Measurements from ENCODE around the gene HSD17B2.
A peak's percentile ranks its signal among the peaks of the same experiment; 100 is the strongest.

The HSD17B2 gene

GRCh38 chr16:82019535-82019934 is 15.5 kb upstream of the HSD17B2 start:
- DNase-seq (ENCODE audit: low spot score) = no peak

GRCh38 chr16:82020051-82020450 is 15.0 kb upstream of the HSD17B2 start:
- no peak for DNase-seq (ENCODE audit: low spot score)

GRCh38 chr16:82023206-82023605 is 11.8 kb upstream of the HSD17B2 start:
- DNase-seq (ENCODE audit: low spot score) = no peak

GRCh38 chr16:82024316-82024715 is 10.7 kb upstream of the HSD17B2 start:
- no peak for DNase-seq (ENCODE audit: low spot score)

GRCh38 chr16:82024883-82025282 is 10.2 kb upstream of the HSD17B2 start:
- no peak for DNase-seq (ENCODE audit: low spot score)

- no peak for DNase-seq (ENCODE audit: low spot score)
Measured at GRCh38 chr16:82027629-82028064, 7.4 kb upstream of the HSD17B2 start.

GRCh38 chr16:82031116-82032084 is 3.7 kb upstream of the HSD17B2 start:
- DNase-seq (ENCODE audit: low spot score) = peak; percentile 68

GRCh38 chr16:82033006-82033405 is 2.0 kb upstream of the HSD17B2 start:
- DNase-seq (ENCODE audit: low spot score) = no peak

- no peak for DNase-seq (ENCODE audit: low spot score)
Measured at GRCh38 chr16:82033683-82034300, 1.3 kb upstream of the HSD17B2 start.

GRCh38 chr16:82037251-82037650 is 2.2 kb downstream of the HSD17B2 start:
- no peak for DNase-seq (ENCODE audit: low spot score)

GRCh38 chr16:82037666-82038065 is 2.6 kb downstream of the HSD17B2 start:
- DNase-seq (ENCODE audit: low spot score) = no peak

- DNase-seq (ENCODE audit: low spot score) = no peak
Measured at GRCh38 chr16:82040296-82040695, 5.2 kb downstream of the HSD17B2 start.

GRCh38 chr16:82041542-82041941 is 6.5 kb downstream of the HSD17B2 start:
- no peak for DNase-seq (ENCODE audit: low spot score)

- DNase-seq (ENCODE audit: low spot score) = no peak
Measured at GRCh38 chr16:82042144-82042543, 7.1 kb downstream of the HSD17B2 start.

- no peak for DNase-seq (ENCODE audit: low spot score)
Measured at GRCh38 chr16:82042846-82043245, 7.8 kb downstream of the HSD17B2 start.

GRCh38 chr16:82043680-82044584 is 8.9 kb downstream of the HSD17B2 start:
- DNase-seq (ENCODE audit: low spot score) = no peak

- no peak for DNase-seq (ENCODE audit: low spot score)
Measured at GRCh38 chr16:82044585-82044911, 9.5 kb downstream of the HSD17B2 start.

GRCh38 chr16:82045465-82045864 is 10.4 kb downstream of the HSD17B2 start:
- no peak for DNase-seq (ENCODE audit: low spot score)

- no peak for DNase-seq (ENCODE audit: low spot score)
Measured at GRCh38 chr16:82046541-82046940, 11.5 kb downstream of the HSD17B2 start.

GRCh38 chr16:82046941-82047340 is 11.9 kb downstream of the HSD17B2 start:
- DNase-seq (ENCODE audit: low spot score) = no peak

- DNase-seq (ENCODE audit: low spot score) = no peak
Measured at GRCh38 chr16:82047374-82047773, 12.3 kb downstream of the HSD17B2 start.

- DNase-seq (ENCODE audit: low spot score) = no peak
Measured at GRCh38 chr16:82047787-82048186, 12.7 kb downstream of the HSD17B2 start.
